Myocyte (in vitro differentiated cells): Measurements from ENCODE around the gene LMF1. TPM values are rescaled to one million over a fixed set of nuclear protein-coding genes. Genes with fewer than 3 reads are reported as not detected.
A peak's percentile ranks its signal among the peaks of the same experiment; 100 is the strongest.

Experiments
- DNase-seq: peaks from one replicate; pipeline ENCODE4 v3.0.0-alpha.2; 2012; ENCODE audit warnings: low read depth
- total RNA-seq: library from RNA; depleted of rRNA; stranded (reverse); fragments of >200 nt; gene quantifications from 2 replicates; pipeline ENCODE4 v1.2.3, GENCODE V29; 2014

Gene LMF1
- total RNA-seq, 1 donor from 2014 or later: 67.9 TPM

DNA sequence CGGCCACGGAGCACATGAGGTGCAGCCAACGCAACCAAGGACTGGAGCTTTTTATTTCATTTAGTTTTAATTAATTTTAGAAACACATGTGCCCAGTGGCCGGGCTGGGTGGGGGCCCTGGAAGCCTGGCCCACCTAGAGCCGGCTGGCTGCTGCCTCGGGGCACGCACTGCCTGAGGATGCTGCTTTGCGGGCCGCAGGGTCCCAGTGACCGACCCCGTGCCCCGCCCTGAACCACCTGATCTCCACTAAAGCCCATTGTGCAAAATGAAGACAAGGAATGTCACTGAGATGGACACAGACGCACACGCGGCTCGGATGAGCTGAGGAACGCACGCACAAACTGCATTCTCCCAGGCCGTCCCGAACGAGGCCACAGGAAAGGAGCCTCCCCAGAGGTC is 39.6 kb downstream of the LMF1 start:
- DNase-seq: no peak

DNA sequence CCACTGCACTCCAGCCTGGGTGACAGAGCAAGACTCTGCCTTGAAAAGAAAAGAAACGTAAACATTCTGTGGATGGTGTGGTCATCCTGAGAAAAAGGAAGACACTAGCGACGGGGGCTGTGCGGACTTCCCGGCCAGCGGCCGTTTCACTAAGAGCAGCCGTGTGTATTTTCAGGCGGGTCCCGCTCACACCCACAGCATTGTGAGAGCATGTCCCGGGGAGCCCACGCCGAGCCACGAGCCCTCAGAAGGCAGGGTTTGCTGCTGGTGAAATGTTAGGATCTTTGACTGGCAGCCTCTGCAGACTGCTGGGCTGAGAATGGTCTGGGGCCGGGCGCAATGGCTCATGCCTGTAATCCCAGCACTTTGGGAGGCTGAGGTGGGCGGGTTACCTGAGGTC is 40.3 kb downstream of the LMF1 start:
- no peak for DNase-seq

GRCh38 chr16:930076-930475 is 40.7 kb downstream of the LMF1 start:
- DNase-seq: no peak

GRCh38 chr16:929227-930073 is 41.3 kb downstream of the LMF1 start:
- DNase-seq: no peak

- no peak for DNase-seq
Observed at GRCh38 chr16:928526-928925, 42.3 kb downstream of the LMF1 start.

DNA sequence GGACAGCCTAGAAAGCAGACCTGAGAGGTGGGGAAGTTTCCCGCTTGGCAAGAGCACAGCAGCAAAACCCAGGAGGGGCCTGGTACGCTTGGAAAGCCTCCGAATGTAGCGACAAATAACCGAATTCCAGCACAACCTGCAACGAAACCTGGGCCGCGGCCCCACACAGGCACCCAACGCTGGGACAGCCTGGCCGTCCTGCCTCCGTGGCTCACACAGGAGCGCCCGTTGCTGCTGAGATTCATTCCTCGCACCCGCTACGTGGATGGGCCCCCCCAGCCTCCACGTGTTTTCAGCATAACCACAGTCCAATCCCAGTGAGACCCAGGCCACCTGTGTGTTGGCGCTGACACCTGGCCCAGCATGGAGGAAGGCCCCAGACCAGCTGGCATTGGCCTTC is 42.9 kb downstream of the LMF1 start:
- no peak for DNase-seq

GRCh38 chr16:927406-927805 is 43.4 kb downstream of the LMF1 start:
- no peak for DNase-seq

DNA sequence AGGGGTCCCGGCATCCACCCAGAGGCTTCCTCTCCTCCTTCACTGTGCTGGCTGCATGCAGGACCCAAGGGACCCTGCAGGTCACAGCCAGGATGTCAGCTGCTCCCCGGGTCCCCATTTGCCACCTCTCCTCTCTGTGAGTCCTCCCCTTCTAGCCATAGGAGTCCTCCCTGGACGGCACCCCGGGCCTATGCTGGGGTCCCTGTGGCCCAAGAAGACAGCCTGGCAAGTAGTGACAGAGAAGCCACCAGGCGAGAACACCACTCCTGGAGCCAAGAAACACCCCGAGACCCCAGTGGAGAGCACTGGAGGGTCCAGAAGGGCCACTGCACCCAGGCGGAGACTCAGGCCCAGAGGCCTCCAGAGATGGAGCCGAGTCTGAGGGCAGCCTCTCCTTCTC is 44.1 kb downstream of the LMF1 start:
- no peak for DNase-seq

GRCh38 chr16:924806-925205 is 46.0 kb downstream of the LMF1 start:
- no peak for DNase-seq

- no peak for DNase-seq
Observed at GRCh38 chr16:924063-924462, 46.7 kb downstream of the LMF1 start.

- DNase-seq: no peak
Observed at GRCh38 chr16:923184-923583, 47.6 kb downstream of the LMF1 start.

- no peak for DNase-seq
Observed at GRCh38 chr16:922051-922450, 48.7 kb downstream of the LMF1 start.

GRCh38 chr16:921321-921905 is 49.4 kb downstream of the LMF1 start:
- no peak for DNase-seq

DNA sequence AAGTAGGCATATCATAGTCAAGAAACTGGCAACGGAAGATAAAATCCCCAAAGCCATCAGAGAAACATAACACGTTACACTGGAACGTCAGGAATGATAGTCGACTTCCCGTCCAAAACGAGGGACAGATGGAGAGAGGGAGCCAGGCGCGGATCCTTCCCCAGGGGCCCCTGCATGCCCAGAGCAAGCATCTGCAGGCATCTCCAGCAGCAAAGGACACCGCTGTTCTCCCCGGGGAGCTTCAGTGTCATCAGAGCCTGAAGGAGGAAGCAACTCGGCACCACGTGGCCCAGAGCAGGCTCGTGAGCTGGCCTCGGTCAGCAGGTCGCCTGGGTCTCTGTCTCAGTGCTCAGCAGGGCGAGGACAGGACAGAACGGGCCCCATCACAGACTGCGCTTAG is 50.1 kb downstream of the LMF1 start:
- DNase-seq: peak; percentile 55

DNA sequence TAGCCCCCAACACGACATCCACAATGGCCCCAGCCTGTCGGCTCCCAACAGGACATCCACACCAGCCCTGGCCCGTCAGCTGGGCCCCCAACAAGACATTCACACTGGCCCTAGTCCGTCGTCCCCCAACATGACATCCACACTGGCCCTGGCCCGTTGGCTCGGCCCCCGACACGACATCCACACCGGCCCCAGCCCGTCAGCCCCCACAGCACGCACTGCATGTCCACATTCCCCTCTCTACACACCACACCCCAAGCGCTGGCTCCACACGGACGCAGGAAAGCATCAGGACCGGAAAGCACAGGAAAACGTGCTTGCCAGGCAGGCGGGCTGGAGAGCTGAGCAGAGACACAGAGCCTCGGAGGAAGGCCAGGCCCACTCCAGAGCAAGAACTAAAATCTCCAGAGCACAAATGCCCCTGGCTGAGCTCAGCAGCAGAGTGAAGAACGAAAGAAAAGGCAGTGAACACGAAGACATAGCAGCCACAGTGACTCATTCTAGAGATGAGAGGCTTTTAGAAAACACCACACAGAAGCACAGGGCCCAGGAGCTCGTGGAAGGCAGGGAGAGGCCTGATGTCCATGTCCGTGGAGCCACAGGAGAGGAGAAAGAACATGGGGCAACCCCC is 50.6 kb downstream of the LMF1 start:
- DNase-seq: peak; percentile 36

- no peak for DNase-seq
Observed at GRCh38 chr16:919658-920050, 51.1 kb downstream of the LMF1 start.

DNA sequence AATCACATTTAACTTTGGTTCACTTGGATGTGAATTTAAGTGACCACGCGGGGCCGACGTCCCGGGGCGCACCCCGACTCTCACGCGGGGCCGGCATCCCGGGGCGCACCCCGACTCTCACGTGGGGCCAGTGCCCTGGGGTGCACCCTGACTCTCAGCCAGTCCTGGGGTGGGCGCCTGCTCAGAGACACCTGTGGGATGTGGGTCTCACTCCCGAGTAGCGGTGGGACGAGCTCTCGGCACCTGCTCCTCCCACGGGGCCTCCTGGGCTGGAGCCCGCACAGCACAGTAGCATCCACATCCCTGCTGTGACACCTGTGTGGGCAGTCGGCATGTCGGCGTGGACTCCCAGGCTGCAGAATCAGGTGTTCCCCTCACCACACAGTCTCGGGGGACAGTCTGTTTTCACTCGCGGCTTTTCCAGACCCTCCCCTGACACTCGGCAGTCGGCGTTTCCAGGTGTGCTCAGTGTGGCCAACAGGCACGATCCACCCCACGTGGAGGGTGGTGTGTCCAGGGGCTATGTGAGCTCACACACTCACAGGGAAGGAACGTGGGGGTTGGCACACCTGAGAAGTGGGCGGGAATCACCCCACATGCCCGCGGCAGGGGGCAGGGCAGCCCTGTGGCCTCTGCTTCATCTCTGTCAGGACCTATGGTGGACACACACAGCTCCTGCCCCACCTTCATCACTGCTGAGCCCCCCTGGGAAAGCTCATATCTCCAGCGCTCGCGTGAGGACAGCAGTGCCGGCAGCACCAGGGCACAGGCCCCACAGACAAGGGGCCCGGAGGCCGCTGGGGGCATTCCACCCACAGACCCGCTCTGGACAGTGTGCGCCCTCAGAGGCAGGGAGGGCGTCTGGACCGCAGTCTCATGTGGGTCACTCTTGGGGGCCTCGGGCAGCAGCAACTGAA is 51.8 kb downstream of the LMF1 start:
- no peak for DNase-seq

- DNase-seq: no peak
Observed at GRCh38 chr16:918068-918467, 52.7 kb downstream of the LMF1 start.

- no peak for DNase-seq
Observed at GRCh38 chr16:917591-918061, 53.2 kb downstream of the LMF1 start.

GRCh38 chr16:916035-916799 is 54.6 kb downstream of the LMF1 start:
- no peak for DNase-seq

DNA sequence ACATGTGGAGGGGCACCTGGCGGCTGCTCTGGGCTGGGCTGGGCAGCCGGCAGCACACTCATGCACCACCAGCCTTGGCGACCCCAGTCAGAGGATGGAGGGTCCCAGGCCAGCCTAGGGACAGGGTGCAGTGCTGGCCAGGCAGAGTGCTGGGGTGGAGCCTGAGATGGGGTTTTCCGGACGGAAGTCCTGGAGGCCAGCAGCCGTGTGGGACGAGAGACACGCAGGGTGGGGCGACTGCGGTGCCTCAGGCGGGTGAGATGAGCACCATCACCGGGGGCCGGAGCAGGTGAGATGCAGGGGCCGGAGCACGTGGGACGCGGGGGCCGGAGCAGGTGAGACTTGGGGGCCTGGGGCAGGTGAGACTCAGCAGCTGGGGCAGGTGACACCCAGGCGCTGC is 55.2 kb downstream of the LMF1 start:
- no peak for DNase-seq
